Measurements from ENCODE around the gene ARHGAP10.

DNA sequence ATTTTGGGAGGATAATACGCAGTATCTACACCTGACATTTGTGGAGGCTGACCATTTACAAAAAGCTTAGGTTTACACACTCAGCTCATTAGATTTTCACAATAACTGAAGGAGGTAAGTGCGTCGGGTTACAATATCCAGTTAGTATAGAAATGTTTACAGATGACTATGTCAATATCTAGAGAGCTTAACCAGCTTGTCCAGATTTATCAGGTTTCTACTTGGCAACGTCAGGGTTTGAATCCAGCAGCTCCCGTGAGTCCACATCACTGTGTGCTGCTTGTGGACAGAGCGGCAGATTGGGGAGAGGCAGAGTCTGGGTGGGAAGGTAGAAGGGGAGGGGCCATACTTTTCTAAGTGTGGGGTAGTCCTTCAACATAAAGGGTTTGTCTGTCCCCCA lies 28.3 kb downstream of the ARHGAP10 start:
- no peak for TF ChIP-seq REST (IDR thresholded peaks at IDR 0.05; ENCODE audit: low read depth)
- TF ChIP-seq TEAD4 (IDR thresholded peaks at IDR 0.05): no peak
- TF ChIP-seq CREB1 (IDR thresholded peaks at IDR 0.05; ENCODE audit: low read depth): no peak
- no peak for TF ChIP-seq TAF1 (IDR thresholded peaks at IDR 0.05; ENCODE audit: low read depth)
- TF ChIP-seq RAD21 (IDR thresholded peaks at IDR 0.05; ENCODE audit: low read depth): no peak
- TF ChIP-seq CEBPB (IDR thresholded peaks at IDR 0.05): no peak
